ENCODE results near the gene NAA15.

DNA sequence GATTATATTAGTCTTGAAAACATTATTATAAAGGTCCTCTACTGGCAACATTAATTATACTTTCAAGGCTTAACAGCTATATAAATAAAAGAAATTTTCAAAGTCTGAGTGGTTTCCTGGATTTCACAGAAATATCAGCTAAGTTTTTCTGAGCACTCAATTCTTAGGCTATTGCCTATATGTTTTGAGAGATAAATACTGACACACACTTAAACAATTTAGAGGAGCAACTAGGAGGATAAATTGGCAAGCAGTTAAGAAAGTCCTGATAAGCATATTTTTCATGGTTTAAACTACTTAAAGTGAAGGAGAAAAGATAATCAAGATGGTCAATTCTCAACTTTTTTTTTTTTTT, 18.6 kb upstream of the NAA15 start:
- TF ChIP-seq CTCF (IDR thresholded peaks at IDR 0.05), result no peak
- TF ChIP-seq POLR2A (IDR thresholded peaks at IDR 0.05), result no peak
- TF ChIP-seq POLR2AphosphoS5 (IDR thresholded peaks at IDR 0.05), result no peak
- TF ChIP-seq EP300 (IDR thresholded peaks at IDR 0.05), result no peak

All from stomach (tissue), 4 donors.